NCI-H146 (cell line): Measurements from ENCODE around the gene CLDND2.

Source experiments
- DNase-seq: peaks from one replicate; lab custom pipeline; 2025; lab: John Stamatoyannopoulos, UW

CLDND2 gene

DNA sequence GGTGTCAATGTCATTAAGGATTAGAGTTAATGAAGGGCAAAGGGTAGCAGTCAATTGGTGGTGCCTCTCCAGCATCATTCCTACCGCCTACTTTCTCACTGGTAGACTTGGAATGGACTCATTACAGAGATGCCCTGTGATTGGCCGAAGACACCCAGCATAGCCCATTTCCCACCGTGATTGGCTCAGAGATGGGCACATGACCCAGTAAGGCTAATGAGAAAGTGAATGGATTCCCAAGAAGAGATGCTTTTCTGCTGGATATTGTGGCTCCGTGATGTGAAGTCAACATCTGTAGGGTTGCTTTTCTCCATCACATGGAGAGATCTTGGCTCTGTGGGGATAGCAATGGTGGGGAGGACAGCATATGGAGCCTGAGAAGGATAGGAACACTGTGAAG is 38.4 kb downstream of the CLDND2 start:
- no peak for DNase-seq

GRCh38 chr19:51329411-51329810 is 39.4 kb downstream of the CLDND2 start:
- no peak for DNase-seq

- DNase-seq, result no peak
Observed at GRCh38 chr19:51327066-51328001, 41.5 kb downstream of the CLDND2 start.

- no peak for DNase-seq
Observed at GRCh38 chr19:51326216-51327065, 42.4 kb downstream of the CLDND2 start.

DNA sequence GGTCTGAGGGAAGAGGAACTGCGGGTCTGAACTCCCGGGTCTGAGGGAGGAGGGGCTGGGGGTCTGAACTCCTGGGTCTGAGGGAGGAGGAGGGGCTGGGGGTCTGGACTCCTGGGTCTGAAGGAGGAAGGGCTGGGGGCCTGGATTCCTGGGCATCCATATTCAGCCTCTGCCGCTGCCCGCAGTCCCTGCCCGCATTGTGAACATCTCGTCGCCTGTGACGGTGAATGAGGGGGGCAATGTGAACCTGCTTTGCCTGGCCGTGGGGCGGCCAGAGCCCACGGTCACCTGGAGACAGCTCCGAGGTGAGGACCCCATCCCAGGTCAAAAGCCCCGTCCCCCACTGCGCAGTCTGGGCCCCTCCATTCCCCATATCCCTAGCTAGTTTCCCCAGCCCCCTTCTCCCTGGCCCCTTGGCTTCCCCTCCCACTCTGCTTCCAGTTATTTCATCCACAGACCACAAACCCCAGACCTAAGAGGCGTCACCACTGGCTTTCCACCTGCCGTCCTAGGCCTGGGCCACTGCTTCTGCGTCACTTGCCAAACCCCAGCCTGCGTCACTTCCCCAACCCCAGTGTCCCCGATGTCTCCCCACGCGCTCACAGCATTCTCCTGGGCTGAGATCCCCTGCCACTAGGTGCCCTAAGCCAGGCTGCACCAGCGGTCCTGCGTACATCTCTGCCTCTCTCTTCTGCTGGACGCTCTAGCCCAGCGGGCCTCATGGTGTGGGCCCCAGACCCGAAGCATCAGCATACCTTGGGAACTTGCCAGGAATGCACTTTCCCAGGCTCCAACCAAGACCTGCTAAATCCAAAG is 43.4 kb downstream of the CLDND2 start:
- DNase-seq, result no peak

- no peak for DNase-seq
Observed at GRCh38 chr19:51324167-51324481, 44.7 kb downstream of the CLDND2 start.

GRCh38 chr19:51323481-51324166 is 45.2 kb downstream of the CLDND2 start:
- DNase-seq, result no peak

DNA sequence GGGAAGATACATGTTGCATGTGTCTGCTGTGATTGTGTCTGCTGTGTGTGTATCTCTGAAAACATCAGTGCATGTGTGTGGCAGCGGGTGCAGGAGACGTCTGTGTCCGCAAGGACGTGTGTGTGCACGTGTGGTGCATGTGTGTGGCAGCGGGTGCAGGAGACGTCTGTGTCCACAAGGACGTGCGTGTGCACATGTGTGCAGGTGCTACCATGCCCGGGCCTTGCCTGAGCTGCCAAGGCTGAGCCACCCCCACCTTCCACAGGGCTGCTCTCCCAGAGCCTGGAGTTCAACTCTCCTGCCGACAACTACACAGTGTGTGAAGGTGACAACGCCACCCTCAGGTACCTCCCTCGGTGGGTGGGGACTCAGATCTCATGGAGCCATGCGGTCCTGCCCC is 47.0 kb downstream of the CLDND2 start:
- DNase-seq, result no peak

DNA sequence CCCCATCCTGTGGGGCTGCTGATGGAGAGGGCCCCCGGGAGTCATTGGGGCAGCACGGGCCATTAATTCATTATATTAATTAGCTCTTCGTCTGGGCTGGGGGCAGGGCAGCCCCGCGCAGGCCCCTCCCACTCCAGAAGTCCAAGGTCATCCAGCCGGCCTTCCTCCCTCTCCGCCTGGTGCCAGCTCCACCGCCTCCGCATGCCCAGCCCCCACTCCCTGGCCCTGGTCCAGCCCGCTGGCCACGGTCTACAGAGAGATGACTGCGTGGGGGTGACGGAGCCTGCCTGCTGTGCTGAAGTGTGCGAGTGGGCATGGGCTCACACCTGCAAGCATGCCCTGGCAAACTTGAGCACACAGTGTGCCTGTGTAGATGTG is 48.5 kb downstream of the CLDND2 start:
- no peak for DNase-seq

GRCh38 chr19:51319649-51320279 is 49.0 kb downstream of the CLDND2 start:
- no peak for DNase-seq

DNA sequence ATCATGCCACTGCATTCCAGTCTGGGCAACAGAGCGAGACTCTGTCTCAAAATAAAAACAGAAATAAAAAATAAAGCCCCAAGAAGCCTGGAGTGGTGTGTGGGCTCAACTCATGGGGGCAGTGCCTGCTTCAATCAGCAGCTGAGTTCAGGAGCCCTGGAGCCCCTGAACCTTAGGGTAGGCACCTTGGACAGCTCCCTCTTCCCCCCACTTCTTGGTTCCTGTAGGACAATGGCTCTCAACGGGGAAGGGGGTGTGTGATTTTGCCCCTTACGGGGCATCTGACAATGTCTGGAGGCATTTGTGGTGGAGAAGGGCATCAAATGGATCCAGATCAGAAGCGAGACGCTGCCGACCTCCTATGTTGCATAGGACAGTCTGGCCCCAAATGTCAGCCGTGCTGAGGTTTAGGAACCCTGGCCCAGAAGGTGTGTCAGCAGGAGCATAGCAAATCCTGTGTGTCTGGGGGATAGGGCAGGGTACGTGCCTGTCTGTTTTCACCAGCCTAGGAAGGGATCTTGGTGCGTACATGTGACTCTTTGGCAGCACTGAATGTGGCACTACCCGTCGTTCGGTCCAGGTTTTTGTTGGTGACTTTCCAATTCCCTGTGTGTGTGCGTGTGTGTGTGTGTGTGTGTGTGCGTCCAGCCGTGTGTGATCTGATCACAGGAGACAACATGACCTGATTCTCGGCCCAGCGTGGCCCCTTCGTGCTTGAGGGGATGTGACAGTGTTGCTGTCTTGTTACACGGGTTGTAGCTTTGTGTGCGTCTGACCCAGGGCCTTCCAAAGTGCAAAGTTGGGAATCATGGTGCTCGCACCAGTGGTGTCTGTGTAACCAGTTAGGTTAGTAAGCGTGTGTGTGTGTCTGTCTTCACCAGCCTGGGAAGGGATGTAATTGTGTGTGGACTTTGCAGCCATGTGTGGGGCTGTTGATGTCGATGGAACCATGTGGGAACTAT is 49.8 kb downstream of the CLDND2 start:
- no peak for DNase-seq

- no peak for DNase-seq
Observed at GRCh38 chr19:51317968-51318367, 50.8 kb downstream of the CLDND2 start.

- DNase-seq, result no peak
Observed at GRCh38 chr19:51317376-51317775, 51.4 kb downstream of the CLDND2 start.
